Mucosa of descending colon (tissue), 3 donors: ENCODE results near the gene SMC6. TPM values are rescaled to one million over a fixed set of nuclear protein-coding genes. Genes with fewer than 3 reads are reported as not detected.

ENCODE experiments used
- ATAC-seq: fragments of 200-7000 bp; cut with Tn5 transposase; one replicate; pipeline ENCODE4 v1.9.1; 2020; ENCODE audit warnings: mild to moderate bottlenecking, moderate library complexity
- DNase-seq, 3 donors: peaks; one replicate each; pipeline ENCODE4 v3.0.0-alpha.2; 2020
- H3K36me3 ChIP-seq: fragments of 200-600 bp; one replicate; pipeline ENCODE4 v1.8.0; 2021; ENCODE audit warnings: low read depth, mild to moderate bottlenecking
- H3K4me1 ChIP-seq: fragments of 200-600 bp; one replicate; pipeline ENCODE4 v1.8.0; 2021; ENCODE audit warnings: low read depth, mild to moderate bottlenecking
- H3K4me3 ChIP-seq: fragments of 200-600 bp; one replicate; pipeline ENCODE4 v1.8.0; 2021; ENCODE audit warnings: mild to moderate bottlenecking
- H3K9me3 ChIP-seq: fragments of 200-600 bp; one replicate; pipeline ENCODE4 v1.8.0; 2021; ENCODE audit warnings: mild to moderate bottlenecking
- intact Hi-C, 2 donors: fragments of 100-400 bp; cut with DNase I in 1 of 2; cut with micrococcal nuclease in 1 of 2; formaldehyde crosslinking; loops; one replicate each; pipeline versions ENCODE4 v1.11.0 to v1.11.1; 2022; cut with DNase I, micrococcal nuclease
- total RNA-seq, 3 donors: library from RNA; stranded (reverse); fragmentation: NEBNext Ultra II Directional in 2 of 3; extraction: Animal tissue kit (Norgen Biotek cat#: 25700) in 2 of 3; gene quantifications; one replicate each; pipeline versions ENCODE4 v1.2.1 to v1.2.4, GENCODE V29; 2021 to 2023
- TF ChIP-seq, protein P1 (sequence below): fragments of 200-600 bp; IDR thresholded peaks from one replicate; pipeline ENCODE4 v1.8.0; 2022; ENCODE audit warnings: antibody characterized with exemption, mild to moderate bottlenecking
- donor health status: DM: no; HTN: no; CAD: no; lungs with moderate emphysema.
- donor health status: DM: no; HTN: no; CAD: no.
- donor health status: DM: no; HTN: yes; CAD: no.

The SMC6 gene
- total RNA-seq, 3 donors from 2014 or later: 18.1 to 24.8 (median 22.9) TPM

DNA sequence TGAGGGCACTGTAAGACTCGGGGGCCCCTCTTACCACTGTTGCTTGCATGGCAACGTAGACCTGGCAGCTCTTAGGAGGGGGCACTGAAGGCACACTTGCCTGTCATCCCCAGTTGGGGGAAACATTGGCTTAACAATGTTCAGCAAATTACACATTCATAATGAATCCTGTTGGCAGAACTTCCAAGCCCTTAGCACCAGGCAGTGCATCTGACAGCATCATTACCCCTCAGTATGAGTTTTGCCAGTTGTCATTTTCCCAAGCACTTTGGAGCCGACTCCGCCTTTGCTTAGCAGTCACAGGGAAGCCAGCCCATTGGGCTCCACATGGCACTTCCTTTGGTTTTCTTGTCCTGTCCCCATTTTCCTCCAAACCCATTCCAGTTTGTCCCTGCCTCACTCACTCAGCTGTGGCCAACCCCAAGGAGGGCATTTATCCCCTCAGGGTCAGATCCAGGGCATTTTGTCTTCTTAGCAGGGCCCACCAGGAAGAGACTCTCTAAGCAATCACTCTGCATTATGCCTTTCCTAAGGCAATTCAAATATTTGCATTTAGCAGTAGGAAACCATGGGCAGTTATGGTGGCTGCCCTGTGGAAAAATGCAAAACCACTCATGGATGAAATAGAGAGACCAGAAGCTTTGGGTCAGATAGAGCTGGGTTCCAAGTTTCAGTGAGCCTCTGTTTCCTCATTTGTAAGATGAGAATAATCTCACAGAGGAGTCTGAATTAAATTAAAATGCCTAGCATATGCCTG is 139.3 kb downstream of the SMC6 start:
- Histone ChIP-seq H3K36me3 (no peaks in the 10 kb centered on the region), H3K4me1 (no peaks in the 10 kb centered on the region), H3K9me3 (no peaks in the 10 kb centered on the region), H3K4me3 (no peak overlapping the region)
- DNase-seq: no peak
- ATAC-seq: no peak
- intact Hi-C loops: no loop called here
- TF ChIP-seq, protein P1, sequence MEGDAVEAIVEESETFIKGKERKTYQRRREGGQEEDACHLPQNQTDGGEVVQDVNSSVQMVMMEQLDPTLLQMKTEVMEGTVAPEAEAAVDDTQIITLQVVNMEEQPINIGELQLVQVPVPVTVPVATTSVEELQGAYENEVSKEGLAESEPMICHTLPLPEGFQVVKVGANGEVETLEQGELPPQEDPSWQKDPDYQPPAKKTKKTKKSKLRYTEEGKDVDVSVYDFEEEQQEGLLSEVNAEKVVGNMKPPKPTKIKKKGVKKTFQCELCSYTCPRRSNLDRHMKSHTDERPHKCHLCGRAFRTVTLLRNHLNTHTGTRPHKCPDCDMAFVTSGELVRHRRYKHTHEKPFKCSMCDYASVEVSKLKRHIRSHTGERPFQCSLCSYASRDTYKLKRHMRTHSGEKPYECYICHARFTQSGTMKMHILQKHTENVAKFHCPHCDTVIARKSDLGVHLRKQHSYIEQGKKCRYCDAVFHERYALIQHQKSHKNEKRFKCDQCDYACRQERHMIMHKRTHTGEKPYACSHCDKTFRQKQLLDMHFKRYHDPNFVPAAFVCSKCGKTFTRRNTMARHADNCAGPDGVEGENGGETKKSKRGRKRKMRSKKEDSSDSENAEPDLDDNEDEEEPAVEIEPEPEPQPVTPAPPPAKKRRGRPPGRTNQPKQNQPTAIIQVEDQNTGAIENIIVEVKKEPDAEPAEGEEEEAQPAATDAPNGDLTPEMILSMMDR: no peak

Other genes with a start within 250 kb of the SMC6 start
- under 1 TPM in 1 of 3 donors, not detected in 2; 0.09 TPM for gene RAD51AP2, start 235.4 kb downstream of the SMC6 start, total RNA-seq
- 1 to 10 TPM; 2.1 to 5.4 (median 2.1) TPM for gene VSNL1, start 213.1 kb downstream of the SMC6 start, total RNA-seq
- gene GEN1, start 328 bp upstream of the SMC6 start, total RNA-seq: 10 to 100 TPM; 12.9 to 31.4 (median 20.1) TPM
- gene MSGN1, start 62.6 kb upstream of the SMC6 start, total RNA-seq: not detected
- gene KCNS3, start 124.9 kb upstream of the SMC6 start, total RNA-seq: 10 to 100 TPM in 2 of 3 donors, 1 to 10 TPM in 1; 4.9 to 21.6 (median 16.8) TPM